GM10266 (cell line): ENCODE data around the gene GATB.
A peak's percentile ranks its signal among the peaks of the same experiment; 100 is the strongest.

Source experiments
- DNase-seq: peaks from one replicate; pipeline ENCODE4 v3.0.0; 2012; ENCODE audit errors: extremely low spot score
- CTCF ChIP-seq: IDR thresholded peaks from 2 replicates; pipeline ENCODE4 v1.5.1; 2012; ENCODE audit warnings: mild to moderate bottlenecking, low read depth; ENCODE audit not compliant: control insufficient read depth, insufficient read depth; ENCODE audit errors: missing control alignments

The GATB gene

DNA sequence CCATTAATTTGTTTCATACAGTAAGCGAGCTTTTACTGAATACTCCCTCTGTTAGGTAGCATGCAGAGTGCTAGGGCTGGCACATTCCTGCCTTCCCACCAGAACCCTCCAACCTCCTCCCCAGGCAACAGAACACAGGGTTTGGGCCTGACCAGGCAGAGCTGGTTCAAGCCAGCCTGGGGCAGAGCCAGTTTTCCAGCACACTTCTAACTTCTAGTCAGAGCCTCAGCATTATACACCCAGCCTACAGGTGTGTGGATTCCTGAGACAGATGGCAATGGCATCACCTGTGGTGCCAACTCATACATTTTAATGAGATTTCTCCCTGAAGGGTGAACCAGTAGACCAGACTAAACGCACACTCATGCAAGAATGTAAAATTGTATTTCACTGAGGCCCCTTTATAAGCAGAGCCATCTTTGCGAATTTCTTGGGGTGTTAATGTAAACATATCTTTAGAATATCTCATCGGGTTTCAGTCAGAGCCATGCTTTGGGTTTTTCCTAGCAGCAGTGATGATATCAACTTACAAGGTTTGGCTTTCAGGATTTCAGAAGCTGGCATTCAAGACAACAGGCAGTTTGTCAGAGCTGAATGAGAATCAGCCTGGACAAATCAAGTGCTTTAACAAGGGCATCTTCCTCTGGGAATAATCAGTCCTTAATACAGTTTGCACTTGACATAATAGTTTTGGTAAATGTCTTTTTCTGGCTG lies 92.0 kb downstream of the GATB start:
- DNase-seq = no peak
- no peak for TF ChIP-seq CTCF

GRCh38 chr4:151667666-151668065 lies 93.1 kb downstream of the GATB start:
- no peak for TF ChIP-seq CTCF
- no peak for DNase-seq

GRCh38 chr4:151667048-151667447 lies 93.8 kb downstream of the GATB start:
- peak; percentile 29 for DNase-seq

GRCh38 chr4:151666501-151666900 lies 94.3 kb downstream of the GATB start:
- no peak for TF ChIP-seq CTCF
- DNase-seq = no peak

More at GRCh38 chr4:151667048-151667447, 93.8 kb downstream of the GATB start:
- TF ChIP-seq CTCF = no peak

- DNase-seq = no peak
- TF ChIP-seq CTCF = no peak
Observed at GRCh38 chr4:151665785-151666127, 95.1 kb downstream of the GATB start.

- no peak for DNase-seq
- no peak for TF ChIP-seq CTCF
Observed at GRCh38 chr4:151665022-151665784, 95.6 kb downstream of the GATB start.

DNA sequence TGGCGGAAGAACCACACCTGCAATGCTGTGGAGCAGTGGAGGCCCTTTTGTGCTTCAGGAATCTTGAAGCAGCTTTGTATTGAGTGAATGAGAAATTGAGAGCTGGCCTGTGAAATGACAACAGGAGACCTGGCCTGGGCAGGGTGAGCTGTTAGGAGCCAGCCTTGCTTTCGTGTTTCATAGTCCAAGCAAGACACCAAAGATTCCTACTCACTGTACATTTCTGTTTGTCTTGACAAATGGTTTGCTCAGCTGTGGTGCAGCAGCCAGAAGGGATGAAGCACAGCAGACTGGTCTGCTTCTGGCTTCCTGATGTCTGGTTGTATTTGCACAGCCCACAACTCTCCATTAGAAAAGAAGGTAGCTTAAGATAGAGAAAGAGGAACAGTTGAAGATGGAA lies 96.5 kb downstream of the GATB start:
- no peak for TF ChIP-seq CTCF
- DNase-seq = no peak
